ENCODE data around the gene QRFPR.
"Not testable (repeated sequence)": the region's sequence is repeated elsewhere in the genome, so short reads cannot be mapped to it uniquely, and the experiment has no call there.

The QRFPR gene

DNA sequence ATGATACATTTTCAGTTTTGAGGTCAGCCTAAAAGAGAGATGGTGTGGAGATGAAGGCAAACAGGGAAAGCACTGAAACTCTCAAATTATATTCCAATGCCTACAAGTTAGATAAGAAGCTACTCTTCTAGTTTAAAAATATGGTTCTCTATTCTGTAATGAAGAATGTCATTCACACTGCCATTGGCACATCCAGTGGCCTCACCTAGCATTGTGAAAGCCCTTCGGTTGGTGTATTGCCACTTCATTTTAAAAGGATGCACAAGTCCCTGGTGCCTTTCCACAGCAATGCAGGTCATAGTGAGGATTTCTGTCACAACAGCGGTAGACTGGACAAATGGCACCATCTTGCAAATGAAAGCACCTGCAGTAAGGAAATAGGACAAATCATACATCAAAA lies 40.6 kb downstream of the QRFPR start:
- Histone ChIP-seq H3K36me3 (ENCODE audit: control insufficient read depth, insufficient read depth, low read length) (no peaks in the 10 kb centered on the region), H3K9ac (ENCODE audit: low read length) (no peak overlapping the region), H3K9me3 (ENCODE audit: control insufficient read depth, insufficient read depth, low read depth, low read length) (no peaks in the 10 kb centered on the region), H3K27me3 (ENCODE audit: control insufficient read depth, insufficient read depth, low read length) (no peaks in the 10 kb centered on the region), H3K4me3 (ENCODE audit: low read depth, low read length) (no peak overlapping the region), H3K27ac (ENCODE audit: low read depth, low read length) (no peak overlapping the region), H3K4me1 (ENCODE audit: control insufficient read depth, insufficient read depth, low read length) (peaks cover 3% of the 10 kb centered on the region; the same call in 1 of the 2 replicates)

GRCh38 chr4:121339824-121340223 lies 41.0 kb downstream of the QRFPR start:
- H3K36me3 ChIP-seq (ENCODE audit: control insufficient read depth, insufficient read depth, low read length) = no peaks in the 10 kb centered on the region
- no peaks in the 10 kb centered on the region for H3K9me3 ChIP-seq (ENCODE audit: control insufficient read depth, insufficient read depth, low read depth, low read length)
- H3K27me3 ChIP-seq (ENCODE audit: control insufficient read depth, insufficient read depth, low read length) = no peaks in the 10 kb centered on the region
- no peak overlapping the region for H3K4me3 ChIP-seq (ENCODE audit: low read depth, low read length)
- H3K9ac ChIP-seq (ENCODE audit: low read length) = no peak overlapping the region
- no peak overlapping the region for H3K27ac ChIP-seq (ENCODE audit: low read depth, low read length)
- H3K4me1 ChIP-seq (ENCODE audit: control insufficient read depth, insufficient read depth, low read length) = peaks cover 3% of the 10 kb centered on the region; the same call in 1 of the 2 replicates

- no peak overlapping the region for H3K9ac ChIP-seq (ENCODE audit: low read length)
- H3K4me1 ChIP-seq (ENCODE audit: control insufficient read depth, insufficient read depth, low read length) = peaks cover 3% of the 10 kb centered on the region; the same call in 1 of the 2 replicates
- H3K27me3 ChIP-seq (ENCODE audit: control insufficient read depth, insufficient read depth, low read length) = no peaks in the 10 kb centered on the region
- no peak overlapping the region for H3K27ac ChIP-seq (ENCODE audit: low read depth, low read length)
- H3K36me3 ChIP-seq (ENCODE audit: control insufficient read depth, insufficient read depth, low read length) = no peaks in the 10 kb centered on the region
- H3K4me3 ChIP-seq (ENCODE audit: low read depth, low read length) = no peak overlapping the region
- no peaks in the 10 kb centered on the region for H3K9me3 ChIP-seq (ENCODE audit: control insufficient read depth, insufficient read depth, low read depth, low read length)
These were observed 41.5 kb downstream of the QRFPR start for GRCh38 chr4:121339307-121339706.

GRCh38 chr4:121338518-121338917 lies 42.3 kb downstream of the QRFPR start:
- no peak overlapping the region for H3K9ac ChIP-seq (ENCODE audit: low read length)

GRCh38 chr4:121336706-121337105 lies 44.1 kb downstream of the QRFPR start:
- Histone ChIP-seq H3K9me3 (ENCODE audit: control insufficient read depth, insufficient read depth, low read depth, low read length) (no peaks in the 10 kb centered on the region), H3K36me3 (ENCODE audit: control insufficient read depth, insufficient read depth, low read length) (no peaks in the 10 kb centered on the region), H3K4me1 (ENCODE audit: control insufficient read depth, insufficient read depth, low read length) (peaks cover 3% of the 10 kb centered on the region; the same call in 1 of the 2 replicates), H3K4me3 (ENCODE audit: low read depth, low read length) (no peak overlapping the region), H3K27ac (ENCODE audit: low read depth, low read length) (no peak overlapping the region), H3K9ac (ENCODE audit: low read length) (no peak overlapping the region), H3K27me3 (ENCODE audit: control insufficient read depth, insufficient read depth, low read length) (no peaks in the 10 kb centered on the region)

More at GRCh38 chr4:121338518-121338917, 42.3 kb downstream of the QRFPR start:
- Histone ChIP-seq H3K27me3 (ENCODE audit: control insufficient read depth, insufficient read depth, low read length) (no peaks in the 10 kb centered on the region), H3K4me1 (ENCODE audit: control insufficient read depth, insufficient read depth, low read length) (peaks cover 3% of the 10 kb centered on the region; the same call in 1 of the 2 replicates), H3K4me3 (ENCODE audit: low read depth, low read length) (no peak overlapping the region), H3K9me3 (ENCODE audit: control insufficient read depth, insufficient read depth, low read depth, low read length) (no peaks in the 10 kb centered on the region), H3K36me3 (ENCODE audit: control insufficient read depth, insufficient read depth, low read length) (no peaks in the 10 kb centered on the region), H3K27ac (ENCODE audit: low read depth, low read length) (no peak overlapping the region)

- Histone ChIP-seq H3K36me3 (ENCODE audit: control insufficient read depth, insufficient read depth, low read length) (no peaks in the 10 kb centered on the region), H3K4me1 (ENCODE audit: control insufficient read depth, insufficient read depth, low read length) (no peaks in the 10 kb centered on the region), H3K27me3 (ENCODE audit: control insufficient read depth, insufficient read depth, low read length) (no peaks in the 10 kb centered on the region), H3K4me3 (ENCODE audit: low read depth, low read length) (no peak overlapping the region), H3K9me3 (ENCODE audit: control insufficient read depth, insufficient read depth, low read depth, low read length) (no peaks in the 10 kb centered on the region), H3K27ac (ENCODE audit: low read depth, low read length) (no peak overlapping the region), H3K9ac (ENCODE audit: low read length) (no peak overlapping the region)
These were observed 50.6 kb downstream of the QRFPR start for GRCh38 chr4:121330180-121330665.

GRCh38 chr4:121326597-121326996 lies 54.2 kb downstream of the QRFPR start:
- Histone ChIP-seq H3K4me1 (ENCODE audit: control insufficient read depth, insufficient read depth, low read length) (no peaks in the 10 kb centered on the region), H3K27me3 (ENCODE audit: control insufficient read depth, insufficient read depth, low read length) (no peaks in the 10 kb centered on the region), H3K36me3 (ENCODE audit: control insufficient read depth, insufficient read depth, low read length) (no peaks in the 10 kb centered on the region), H3K27ac (ENCODE audit: low read depth, low read length) (no peak overlapping the region), H3K4me3 (ENCODE audit: low read depth, low read length) (no peak overlapping the region), H3K9ac (ENCODE audit: low read length) (no peak overlapping the region), H3K9me3 (ENCODE audit: control insufficient read depth, insufficient read depth, low read depth, low read length) (no peaks in the 10 kb centered on the region)

DNA sequence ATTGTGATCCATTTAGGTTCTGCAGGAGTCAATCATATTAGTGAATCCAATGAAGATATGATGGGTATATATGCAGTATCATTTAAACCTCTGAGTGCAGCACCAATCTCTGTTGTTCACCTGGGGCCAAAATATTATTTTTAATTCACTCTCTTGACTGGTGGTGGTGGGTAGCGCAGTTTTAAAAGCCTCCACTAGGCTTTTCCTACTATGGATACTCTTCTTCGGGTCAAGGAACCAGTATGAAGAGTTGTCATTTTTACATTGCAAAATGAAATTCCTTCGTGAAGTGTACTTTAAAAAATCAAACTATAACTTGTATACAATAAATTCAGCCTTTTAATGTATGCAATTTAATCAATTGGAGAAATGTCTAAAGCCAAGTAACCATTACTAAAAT lies 56.5 kb downstream of the QRFPR start:
- no peak overlapping the region for H3K9ac ChIP-seq (ENCODE audit: low read length)
- H3K4me3 ChIP-seq (ENCODE audit: low read depth, low read length) = no peak overlapping the region
- no peaks in the 10 kb centered on the region for H3K27me3 ChIP-seq (ENCODE audit: control insufficient read depth, insufficient read depth, low read length)
- H3K4me1 ChIP-seq (ENCODE audit: control insufficient read depth, insufficient read depth, low read length) = no peaks in the 10 kb centered on the region
- no peaks in the 10 kb centered on the region for H3K36me3 ChIP-seq (ENCODE audit: control insufficient read depth, insufficient read depth, low read length)
- no peak overlapping the region for H3K27ac ChIP-seq (ENCODE audit: low read depth, low read length)
- no peaks in the 10 kb centered on the region for H3K9me3 ChIP-seq (ENCODE audit: control insufficient read depth, insufficient read depth, low read depth, low read length)

DNA sequence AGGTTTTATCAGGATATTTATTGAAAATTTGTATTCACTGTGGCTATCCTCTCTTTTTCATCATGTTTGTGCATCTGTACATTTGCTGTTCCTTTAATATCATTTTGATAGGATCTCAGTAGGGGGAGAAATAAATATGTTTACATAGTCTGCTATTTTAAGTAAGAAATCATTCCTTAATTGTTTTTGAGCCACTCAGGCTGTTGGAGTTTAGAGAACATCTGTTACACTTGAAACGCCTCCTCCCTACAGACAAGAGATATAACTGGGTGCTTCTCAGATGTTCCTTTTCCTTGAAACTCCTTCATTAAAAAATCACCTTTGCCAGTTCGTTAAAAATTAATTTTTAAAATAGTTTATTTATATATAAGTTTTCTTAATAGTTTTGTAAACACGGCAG lies 59.4 kb downstream of the QRFPR start:
- no peaks in the 10 kb centered on the region for H3K4me1 ChIP-seq (ENCODE audit: control insufficient read depth, insufficient read depth, low read length)
- H3K36me3 ChIP-seq (ENCODE audit: control insufficient read depth, insufficient read depth, low read length) = no peaks in the 10 kb centered on the region
- H3K27me3 ChIP-seq (ENCODE audit: control insufficient read depth, insufficient read depth, low read length) = no peaks in the 10 kb centered on the region
- peaks cover 2% of the 10 kb centered on the region; the same call in 1 of the 2 replicates for H3K9me3 ChIP-seq (ENCODE audit: control insufficient read depth, insufficient read depth, low read depth, low read length)
- no peak overlapping the region for H3K4me3 ChIP-seq (ENCODE audit: low read depth, low read length)
- no peak overlapping the region for H3K27ac ChIP-seq (ENCODE audit: low read depth, low read length)
- no peak overlapping the region for H3K9ac ChIP-seq (ENCODE audit: low read length)

DNA sequence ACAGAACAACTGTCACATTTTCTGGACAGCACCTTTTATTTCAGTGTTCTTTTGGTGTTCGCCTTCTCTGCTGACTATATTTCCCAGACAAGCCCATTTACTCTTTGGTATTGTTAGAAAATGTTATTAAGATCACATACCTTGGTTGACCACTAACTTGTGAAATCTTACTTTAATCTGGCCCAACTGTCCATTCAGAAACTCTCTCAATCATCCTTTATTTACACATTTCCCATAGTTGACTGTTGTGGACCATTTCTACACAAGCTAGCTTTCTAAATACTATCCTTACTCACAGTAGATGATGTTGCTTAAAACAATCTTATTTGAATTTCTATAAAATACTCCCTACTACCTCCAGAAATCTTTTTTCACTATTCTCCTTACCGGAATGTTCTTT lies 64.7 kb downstream of the QRFPR start:
- Histone ChIP-seq H3K36me3 (ENCODE audit: control insufficient read depth, insufficient read depth, low read length) (no peaks in the 10 kb centered on the region), H3K4me3 (ENCODE audit: low read depth, low read length) (no peak overlapping the region), H3K9me3 (ENCODE audit: control insufficient read depth, insufficient read depth, low read depth, low read length) (peaks cover 2% of the 10 kb centered on the region; the same call in 1 of the 2 replicates), H3K9ac (ENCODE audit: low read length) (no peak overlapping the region), H3K27ac (ENCODE audit: low read depth, low read length) (no peak overlapping the region), H3K4me1 (ENCODE audit: control insufficient read depth, insufficient read depth, low read length) (no peaks in the 10 kb centered on the region), H3K27me3 (ENCODE audit: control insufficient read depth, insufficient read depth, low read length) (no peaks in the 10 kb centered on the region)

GRCh38 chr4:121313430-121313829 lies 67.4 kb downstream of the QRFPR start:
- not testable (repeated sequence) for H3K36me3 ChIP-seq (ENCODE audit: control insufficient read depth, insufficient read depth, low read length); H3K9me3 ChIP-seq (ENCODE audit: control insufficient read depth, insufficient read depth, low read depth, low read length); H3K4me3 ChIP-seq (ENCODE audit: low read depth, low read length); H3K27ac ChIP-seq (ENCODE audit: low read depth, low read length); H3K9ac ChIP-seq (ENCODE audit: low read length); H3K4me1 ChIP-seq (ENCODE audit: control insufficient read depth, insufficient read depth, low read length); H3K27me3 ChIP-seq (ENCODE audit: control insufficient read depth, insufficient read depth, low read length)

DNA sequence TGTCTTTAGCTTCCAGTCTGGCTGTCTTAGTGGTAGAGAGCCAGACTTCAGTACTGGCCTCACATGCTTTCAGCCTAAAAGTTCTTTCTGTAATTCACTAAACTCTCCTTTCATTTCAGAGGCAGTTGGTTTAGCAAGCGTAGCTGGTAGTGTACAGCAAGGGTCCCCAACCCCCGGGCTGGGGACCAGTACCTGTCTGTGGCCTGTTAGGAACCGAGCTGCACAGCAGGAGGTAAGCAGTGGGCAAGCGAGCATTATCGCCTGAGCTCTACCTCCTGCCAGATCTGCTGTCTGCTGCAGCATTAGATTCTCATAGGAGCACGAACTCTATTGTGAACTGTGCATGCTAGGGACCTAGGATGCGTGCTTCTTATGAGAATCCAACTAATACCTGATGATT lies 72.0 kb downstream of the QRFPR start:
- Histone ChIP-seq H3K9ac (ENCODE audit: low read length) (no peak overlapping the region), H3K36me3 (ENCODE audit: control insufficient read depth, insufficient read depth, low read length) (no peaks in the 10 kb centered on the region), H3K27me3 (ENCODE audit: control insufficient read depth, insufficient read depth, low read length) (no peaks in the 10 kb centered on the region), H3K4me3 (ENCODE audit: low read depth, low read length) (no peak overlapping the region), H3K4me1 (ENCODE audit: control insufficient read depth, insufficient read depth, low read length) (peaks cover 6% of the 10 kb centered on the region; the same call in 1 of the 2 replicates), H3K9me3 (ENCODE audit: control insufficient read depth, insufficient read depth, low read depth, low read length) (no peaks in the 10 kb centered on the region), H3K27ac (ENCODE audit: low read depth, low read length) (no peak overlapping the region)
